Liver (tissue), 9 donors: Measurements from ENCODE around the gene KRT36. TPM values are rescaled to one million over a fixed set of nuclear protein-coding genes. Genes with fewer than 3 reads are reported as not detected.

Source experiments
- DNase-seq: peaks from one replicate; pipeline ENCODE4 v3.0.0-alpha.2; 2017; ENCODE audit warnings: low spot score
- H3K27ac ChIP-seq, 2 donors: one replicate each; pipeline ENCODE4 v1.7.0; 2013; ENCODE audit warnings: inconsistent platforms in 2 of 2, low read length in 2 of 2, control low read depth in 1 of 2, low read depth in 1 of 2, mild to moderate bottlenecking in 1 of 2
- H3K27me3 ChIP-seq, 4 donors: one replicate each; pipeline versions ENCODE4 v1.6.1 to v1.7.0; 2013; ENCODE audit warnings: low read length in 3 of 4, inconsistent platforms in 1 of 4, mild to moderate bottlenecking in 1 of 4, moderate library complexity in 1 of 4; ENCODE audit not compliant: control insufficient read depth in 4 of 4, insufficient read depth in 4 of 4
- H3K36me3 ChIP-seq, 4 donors: one replicate each; pipeline versions ENCODE4 v1.6.1 to v1.7.0; 2013; ENCODE audit warnings: low read length in 3 of 4, mild to moderate bottlenecking in 3 of 4, low read depth in 1 of 4, moderate library complexity in 1 of 4; ENCODE audit not compliant: control insufficient read depth in 4 of 4, insufficient read depth in 3 of 4
- H3K4me1 ChIP-seq, 4 donors: one replicate each; pipeline versions ENCODE4 v1.6.1 to v1.7.0; 2013; ENCODE audit warnings: low read length in 3 of 4, mild to moderate bottlenecking in 3 of 4, moderate library complexity in 1 of 4; ENCODE audit not compliant: control insufficient read depth in 4 of 4, insufficient read depth in 4 of 4
- H3K4me3 ChIP-seq, 3 donors: one replicate each; pipeline versions ENCODE4 v1.6.1 to v1.7.0; 2013; ENCODE audit warnings: low read length in 3 of 3, control low read depth in 1 of 3, low read depth in 1 of 3, mild to moderate bottlenecking in 1 of 3
- H3K9ac ChIP-seq, 2 donors: one replicate each; pipeline ENCODE4 v1.7.0; 2013; ENCODE audit warnings: low read length in 2 of 2, mild to moderate bottlenecking in 2 of 2, moderate library complexity in 2 of 2, control low read depth in 1 of 2, low read depth in 1 of 2
- H3K9me3 ChIP-seq, 4 donors: one replicate each; pipeline versions ENCODE4 v1.6.1 to v1.7.0; 2013; ENCODE audit warnings: low read length in 3 of 4; ENCODE audit not compliant: control insufficient read depth in 4 of 4
- EGR1 ChIP-seq, 2 donors: IDR thresholded peaks; 2 replicates each; pipeline ENCODE4 v1.6.1; 2016 to 2018; ENCODE audit warnings: antibody characterized with exemption in 2 of 2, low read depth in 2 of 2
- FOXA1 ChIP-seq: IDR thresholded peaks from 2 replicates; pipeline ENCODE4 v1.6.1; 2016; ENCODE audit warnings: antibody characterized with exemption
- FOXA2 ChIP-seq: IDR thresholded peaks from 2 replicates; pipeline ENCODE4 v1.6.1; 2016; ENCODE audit warnings: antibody characterized with exemption
- GABPA ChIP-seq, 2 donors: IDR thresholded peaks in 1 of 2; conservative IDR thresholded peaks in 1 of 2; 2 replicates each; pipeline ENCODE4 v1.6.1; 2016; ENCODE audit warnings: antibody characterized with exemption in 2 of 2, mild to moderate bottlenecking in 1 of 2, moderate library complexity in 1 of 2
- HNF4A ChIP-seq, 2 donors: conservative IDR thresholded peaks; 2 replicates each; pipeline ENCODE4 v1.6.1; 2016; ENCODE audit warnings: antibody characterized with exemption in 2 of 2, mild to moderate bottlenecking in 2 of 2
- JUND ChIP-seq, 2 donors: IDR thresholded peaks; 2 replicates each; pipeline ENCODE4 v1.6.1; 2016; ENCODE audit warnings: antibody characterized with exemption in 2 of 2
- NR2F2 ChIP-seq: IDR thresholded peaks from 2 replicates; pipeline ENCODE4 v1.6.1; 2016; ENCODE audit warnings: antibody characterized with exemption
- RAD21 ChIP-seq, 2 donors: IDR thresholded peaks; 2 replicates each; pipeline ENCODE4 v1.6.1; 2016; ENCODE audit warnings: antibody characterized with exemption in 2 of 2, mild to moderate bottlenecking in 2 of 2
- RXRA ChIP-seq, 2 donors: IDR thresholded peaks; 2 replicates each; pipeline ENCODE4 v1.6.1; 2017 to 2018; ENCODE audit warnings: antibody characterized with exemption in 2 of 2, mild to moderate bottlenecking in 1 of 2
- SP1 ChIP-seq: IDR thresholded peaks from 2 replicates; pipeline ENCODE4 v1.6.1; 2018; ENCODE audit warnings: antibody characterized with exemption, mild to moderate bottlenecking
- TAF1 ChIP-seq: conservative IDR thresholded peaks from 2 replicates; pipeline ENCODE4 v1.6.1; 2016; ENCODE audit warnings: antibody characterized with exemption, mild to moderate bottlenecking
- WGBS: extraction: QIAGEN DNeasy Blood & Tissue Kit; methylation state at CpG from one replicate; pipeline ENCODE4 v1.1.7; 2013; 5-methylcytosine and 5-hydroxymethylcytosine counted together
- polyA plus RNA-seq, 2 donors: library from polyadenylated mRNA; stranded (reverse) in 1 of 2; unstranded in 1 of 2; fragments of 200-250 nt in 1 of 2; fragments of >200 nt in 1 of 2; fragmentation: Nextera tagmentation in 1 of 2; extraction: Ambion mirVana in 1 of 2; gene quantifications; one replicate each; pipeline versions ENCODE4 v1.2.1 to v1.2.3, GENCODE V29; 2013 to 2015
- total RNA-seq, 2 donors: library from RNA; depleted of rRNA; stranded (reverse); fragments of >200 nt; gene quantifications; one replicate each; pipeline ENCODE4 v1.2.3, GENCODE V29; 2014
- TF ChIP-seq, protein P1 (sequence below): IDR thresholded peaks from 2 replicates; pipeline ENCODE4 v1.6.1; 2016; ENCODE audit warnings: antibody characterized with exemption
- TF ChIP-seq, protein P2 (sequence below): IDR thresholded peaks from 2 replicates; pipeline ENCODE4 v1.6.1; 2016; ENCODE audit warnings: antibody characterized with exemption, mild to moderate bottlenecking
- TF ChIP-seq, protein P3 (sequence below): fragments of 150-350 bp; IDR thresholded peaks from 2 replicates; pipeline ENCODE4 v1.5.1; 2017; ENCODE audit warnings: improper control_type of control experiment, low read depth, low read length; ENCODE audit not compliant: missing input control
- TF ChIP-seq, protein P4 (sequence below): IDR thresholded peaks from 2 replicates; pipeline ENCODE4 v1.6.1; 2016; ENCODE audit warnings: antibody characterized with exemption
- TF ChIP-seq, protein P5 (sequence below): IDR thresholded peaks from 2 replicates; pipeline ENCODE4 v1.6.1; 2016; ENCODE audit warnings: antibody characterized with exemption
- donor health status: healthy.
- donor health status: healthy.
- donor health status: healthy.
- donor health status: healthy.
- donor health status: healthy.

Gene KRT36
- total and polyA plus RNA-seq, 4 donors, result 0.05 TPM; not detected in 3

DNA sequence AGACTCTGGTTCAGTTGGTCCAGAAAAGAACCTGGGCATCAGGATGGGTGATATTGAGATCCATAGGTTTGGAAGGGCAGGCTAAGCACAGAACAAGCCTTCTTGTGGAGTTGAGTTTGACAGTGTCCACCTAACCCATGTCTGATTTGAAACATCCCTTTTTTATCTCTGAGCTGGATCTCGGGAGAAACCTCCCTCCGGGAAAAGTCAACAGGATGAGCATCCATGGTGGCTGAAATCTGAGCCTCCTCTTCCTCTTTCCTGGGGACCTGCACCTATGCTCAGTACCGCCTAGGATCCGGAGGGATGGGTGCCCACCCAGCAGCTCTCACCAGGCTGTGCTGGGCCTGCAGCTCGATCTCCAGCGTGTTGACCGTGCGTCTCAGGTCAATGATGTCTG is 26.0 kb downstream of the KRT36 start:
- no peak overlapping the region for H3K9ac ChIP-seq
- H3K9me3 ChIP-seq, result no peaks in the 10 kb centered on the region
- H3K4me1 ChIP-seq, result no peaks in the 10 kb centered on the region
- no peak overlapping the region for H3K27ac ChIP-seq
- DNase-seq, result no peak
- H3K36me3 ChIP-seq, result no peaks in the 10 kb centered on the region
- H3K4me3 ChIP-seq, result no peak overlapping the region
- 85% methylated on average over 8 of the region's 8 CpGs for WGBS
- TF ChIP-seq, protein P1, sequence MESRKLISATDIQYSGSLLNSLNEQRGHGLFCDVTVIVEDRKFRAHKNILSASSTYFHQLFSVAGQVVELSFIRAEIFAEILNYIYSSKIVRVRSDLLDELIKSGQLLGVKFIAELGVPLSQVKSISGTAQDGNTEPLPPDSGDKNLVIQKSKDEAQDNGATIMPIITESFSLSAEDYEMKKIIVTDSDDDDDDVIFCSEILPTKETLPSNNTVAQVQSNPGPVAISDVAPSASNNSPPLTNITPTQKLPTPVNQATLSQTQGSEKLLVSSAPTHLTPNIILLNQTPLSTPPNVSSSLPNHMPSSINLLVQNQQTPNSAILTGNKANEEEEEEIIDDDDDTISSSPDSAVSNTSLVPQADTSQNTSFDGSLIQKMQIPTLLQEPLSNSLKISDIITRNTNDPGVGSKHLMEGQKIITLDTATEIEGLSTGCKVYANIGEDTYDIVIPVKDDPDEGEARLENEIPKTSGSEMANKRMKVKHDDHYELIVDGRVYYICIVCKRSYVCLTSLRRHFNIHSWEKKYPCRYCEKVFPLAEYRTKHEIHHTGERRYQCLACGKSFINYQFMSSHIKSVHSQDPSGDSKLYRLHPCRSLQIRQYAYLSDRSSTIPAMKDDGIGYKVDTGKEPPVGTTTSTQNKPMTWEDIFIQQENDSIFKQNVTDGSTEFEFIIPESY, result no peak
- no peak for TF ChIP-seq NR2F2
- no peak for TF ChIP-seq JUND (IDR thresholded peaks at IDR 0.05)
- no peak for TF ChIP-seq FOXA2
- TF ChIP-seq HNF4A (conservative IDR thresholded peaks at IDR 0.05), result no peak
- TF ChIP-seq, protein P2, sequence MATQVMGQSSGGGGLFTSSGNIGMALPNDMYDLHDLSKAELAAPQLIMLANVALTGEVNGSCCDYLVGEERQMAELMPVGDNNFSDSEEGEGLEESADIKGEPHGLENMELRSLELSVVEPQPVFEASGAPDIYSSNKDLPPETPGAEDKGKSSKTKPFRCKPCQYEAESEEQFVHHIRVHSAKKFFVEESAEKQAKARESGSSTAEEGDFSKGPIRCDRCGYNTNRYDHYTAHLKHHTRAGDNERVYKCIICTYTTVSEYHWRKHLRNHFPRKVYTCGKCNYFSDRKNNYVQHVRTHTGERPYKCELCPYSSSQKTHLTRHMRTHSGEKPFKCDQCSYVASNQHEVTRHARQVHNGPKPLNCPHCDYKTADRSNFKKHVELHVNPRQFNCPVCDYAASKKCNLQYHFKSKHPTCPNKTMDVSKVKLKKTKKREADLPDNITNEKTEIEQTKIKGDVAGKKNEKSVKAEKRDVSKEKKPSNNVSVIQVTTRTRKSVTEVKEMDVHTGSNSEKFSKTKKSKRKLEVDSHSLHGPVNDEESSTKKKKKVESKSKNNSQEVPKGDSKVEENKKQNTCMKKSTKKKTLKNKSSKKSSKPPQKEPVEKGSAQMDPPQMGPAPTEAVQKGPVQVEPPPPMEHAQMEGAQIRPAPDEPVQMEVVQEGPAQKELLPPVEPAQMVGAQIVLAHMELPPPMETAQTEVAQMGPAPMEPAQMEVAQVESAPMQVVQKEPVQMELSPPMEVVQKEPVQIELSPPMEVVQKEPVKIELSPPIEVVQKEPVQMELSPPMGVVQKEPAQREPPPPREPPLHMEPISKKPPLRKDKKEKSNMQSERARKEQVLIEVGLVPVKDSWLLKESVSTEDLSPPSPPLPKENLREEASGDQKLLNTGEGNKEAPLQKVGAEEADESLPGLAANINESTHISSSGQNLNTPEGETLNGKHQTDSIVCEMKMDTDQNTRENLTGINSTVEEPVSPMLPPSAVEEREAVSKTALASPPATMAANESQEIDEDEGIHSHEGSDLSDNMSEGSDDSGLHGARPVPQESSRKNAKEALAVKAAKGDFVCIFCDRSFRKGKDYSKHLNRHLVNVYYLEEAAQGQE, result no peak
- TF ChIP-seq SP1, result no peak
- TF ChIP-seq, protein P3, sequence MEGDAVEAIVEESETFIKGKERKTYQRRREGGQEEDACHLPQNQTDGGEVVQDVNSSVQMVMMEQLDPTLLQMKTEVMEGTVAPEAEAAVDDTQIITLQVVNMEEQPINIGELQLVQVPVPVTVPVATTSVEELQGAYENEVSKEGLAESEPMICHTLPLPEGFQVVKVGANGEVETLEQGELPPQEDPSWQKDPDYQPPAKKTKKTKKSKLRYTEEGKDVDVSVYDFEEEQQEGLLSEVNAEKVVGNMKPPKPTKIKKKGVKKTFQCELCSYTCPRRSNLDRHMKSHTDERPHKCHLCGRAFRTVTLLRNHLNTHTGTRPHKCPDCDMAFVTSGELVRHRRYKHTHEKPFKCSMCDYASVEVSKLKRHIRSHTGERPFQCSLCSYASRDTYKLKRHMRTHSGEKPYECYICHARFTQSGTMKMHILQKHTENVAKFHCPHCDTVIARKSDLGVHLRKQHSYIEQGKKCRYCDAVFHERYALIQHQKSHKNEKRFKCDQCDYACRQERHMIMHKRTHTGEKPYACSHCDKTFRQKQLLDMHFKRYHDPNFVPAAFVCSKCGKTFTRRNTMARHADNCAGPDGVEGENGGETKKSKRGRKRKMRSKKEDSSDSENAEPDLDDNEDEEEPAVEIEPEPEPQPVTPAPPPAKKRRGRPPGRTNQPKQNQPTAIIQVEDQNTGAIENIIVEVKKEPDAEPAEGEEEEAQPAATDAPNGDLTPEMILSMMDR, result no peak
- no peak for TF ChIP-seq RXRA (IDR thresholded peaks at IDR 0.05)
- no peak for TF ChIP-seq FOXA1
- no peak for TF ChIP-seq EGR1 (IDR thresholded peaks at IDR 0.05; ENCODE audit: low read depth in 2 of 2)
- TF ChIP-seq, protein P4, sequence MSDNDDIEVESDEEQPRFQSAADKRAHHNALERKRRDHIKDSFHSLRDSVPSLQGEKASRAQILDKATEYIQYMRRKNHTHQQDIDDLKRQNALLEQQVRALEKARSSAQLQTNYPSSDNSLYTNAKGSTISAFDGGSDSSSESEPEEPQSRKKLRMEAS, result no peak
- no peak for TF ChIP-seq RAD21 (IDR thresholded peaks at IDR 0.05)
- TF ChIP-seq, protein P5, sequence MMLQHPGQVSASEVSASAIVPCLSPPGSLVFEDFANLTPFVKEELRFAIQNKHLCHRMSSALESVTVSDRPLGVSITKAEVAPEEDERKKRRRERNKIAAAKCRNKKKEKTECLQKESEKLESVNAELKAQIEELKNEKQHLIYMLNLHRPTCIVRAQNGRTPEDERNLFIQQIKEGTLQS, result no peak
- no peak for TF ChIP-seq GABPA (IDR thresholded peaks at IDR 0.05 in 1 of 2, conservative IDR thresholded peaks at IDR 0.05 in 1 of 2)
- no peaks in the 10 kb centered on the region for H3K27me3 ChIP-seq

DNA sequence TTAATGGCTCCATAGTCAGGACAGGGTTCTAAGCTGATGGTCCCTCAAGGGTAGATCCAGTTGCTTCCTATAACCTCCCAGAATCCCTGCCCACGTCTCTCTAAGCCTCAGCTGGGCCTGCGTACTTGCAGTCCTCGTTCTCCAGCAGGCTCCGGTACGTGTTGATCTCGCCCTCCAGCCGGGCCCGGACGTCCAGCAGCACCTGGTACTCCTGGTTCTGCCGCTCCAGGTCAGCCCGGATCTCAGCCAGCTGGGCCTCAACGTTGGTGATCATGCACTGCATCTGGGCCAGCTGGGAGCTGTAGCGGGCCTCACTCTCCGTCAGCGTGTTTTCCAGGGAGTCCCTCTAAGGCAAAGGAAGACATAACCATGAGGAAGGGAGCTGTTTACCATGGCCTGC is 27.0 kb downstream of the KRT36 start:
- DNase-seq, result no peak
- Histone ChIP-seq H3K36me3 (no peaks in the 10 kb centered on the region), H3K9ac (no peak overlapping the region), H3K4me1 (no peaks in the 10 kb centered on the region), H3K27ac (no peak overlapping the region), H3K4me3 (no peak overlapping the region), H3K27me3 (no peaks in the 10 kb centered on the region), H3K9me3 (no peaks in the 10 kb centered on the region)
- 84% methylated on average over 15 of the region's 15 CpGs for WGBS
- TF ChIP-seq JUND (IDR thresholded peaks at IDR 0.05), result no peak
- no peak for TF ChIP-seq TAF1
- TF ChIP-seq, protein P4, result no peak
- TF ChIP-seq, protein P2, result no peak
- TF ChIP-seq, protein P1, result no peak
- no peak for TF ChIP-seq FOXA2
- no peak for TF ChIP-seq GABPA (IDR thresholded peaks at IDR 0.05 in 1 of 2, conservative IDR thresholded peaks at IDR 0.05 in 1 of 2)
